Neural cell (in vitro differentiated cells): ENCODE data around the gene ARHGAP10.

Experiments
- POLR2AphosphoS5 ChIP-seq: IDR thresholded peaks from 2 replicates; pipeline ENCODE4 v1.6.1; 2012
- RAD21 ChIP-seq: fragments of 450-650 bp; conservative IDR thresholded peaks from 2 replicates; pipeline ENCODE4 v1.6.1; 2014; ENCODE audit warnings: antibody characterized with exemption, mild to moderate bottlenecking, moderate library complexity
- TF ChIP-seq, protein P1 (sequence below): IDR thresholded peaks from 2 replicates; pipeline ENCODE4 v1.6.1; 2012; ENCODE audit warnings: borderline replicate concordance
- TF ChIP-seq, protein P2 (sequence below): fragments of 450-650 bp; IDR thresholded peaks from 2 replicates; pipeline ENCODE4 v1.5.1; 2014; ENCODE audit warnings: antibody characterized with exemption, mild to moderate bottlenecking, moderate library complexity; ENCODE audit not compliant: poor library complexity, severe bottlenecking

DNA sequence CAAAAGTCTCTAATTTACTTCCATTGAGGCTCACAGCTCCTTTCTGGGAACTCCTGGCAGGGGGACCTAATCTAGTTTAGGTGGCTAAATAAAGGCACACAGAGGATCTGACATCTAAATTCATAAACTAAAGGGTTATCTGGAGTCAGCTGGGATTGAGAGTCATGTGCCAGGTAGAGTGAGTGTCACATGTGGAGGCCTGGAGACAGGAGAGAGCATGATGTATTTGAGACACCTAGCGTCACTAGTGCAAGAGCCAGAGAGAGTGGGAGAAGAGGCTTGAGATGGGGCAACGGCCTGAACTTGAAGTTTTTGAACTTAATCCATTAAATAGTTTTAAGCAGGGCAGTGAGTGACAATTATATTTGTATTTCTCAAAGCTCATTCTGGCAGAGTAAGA lies 152.6 kb downstream of the ARHGAP10 start:
- TF ChIP-seq, protein P1, sequence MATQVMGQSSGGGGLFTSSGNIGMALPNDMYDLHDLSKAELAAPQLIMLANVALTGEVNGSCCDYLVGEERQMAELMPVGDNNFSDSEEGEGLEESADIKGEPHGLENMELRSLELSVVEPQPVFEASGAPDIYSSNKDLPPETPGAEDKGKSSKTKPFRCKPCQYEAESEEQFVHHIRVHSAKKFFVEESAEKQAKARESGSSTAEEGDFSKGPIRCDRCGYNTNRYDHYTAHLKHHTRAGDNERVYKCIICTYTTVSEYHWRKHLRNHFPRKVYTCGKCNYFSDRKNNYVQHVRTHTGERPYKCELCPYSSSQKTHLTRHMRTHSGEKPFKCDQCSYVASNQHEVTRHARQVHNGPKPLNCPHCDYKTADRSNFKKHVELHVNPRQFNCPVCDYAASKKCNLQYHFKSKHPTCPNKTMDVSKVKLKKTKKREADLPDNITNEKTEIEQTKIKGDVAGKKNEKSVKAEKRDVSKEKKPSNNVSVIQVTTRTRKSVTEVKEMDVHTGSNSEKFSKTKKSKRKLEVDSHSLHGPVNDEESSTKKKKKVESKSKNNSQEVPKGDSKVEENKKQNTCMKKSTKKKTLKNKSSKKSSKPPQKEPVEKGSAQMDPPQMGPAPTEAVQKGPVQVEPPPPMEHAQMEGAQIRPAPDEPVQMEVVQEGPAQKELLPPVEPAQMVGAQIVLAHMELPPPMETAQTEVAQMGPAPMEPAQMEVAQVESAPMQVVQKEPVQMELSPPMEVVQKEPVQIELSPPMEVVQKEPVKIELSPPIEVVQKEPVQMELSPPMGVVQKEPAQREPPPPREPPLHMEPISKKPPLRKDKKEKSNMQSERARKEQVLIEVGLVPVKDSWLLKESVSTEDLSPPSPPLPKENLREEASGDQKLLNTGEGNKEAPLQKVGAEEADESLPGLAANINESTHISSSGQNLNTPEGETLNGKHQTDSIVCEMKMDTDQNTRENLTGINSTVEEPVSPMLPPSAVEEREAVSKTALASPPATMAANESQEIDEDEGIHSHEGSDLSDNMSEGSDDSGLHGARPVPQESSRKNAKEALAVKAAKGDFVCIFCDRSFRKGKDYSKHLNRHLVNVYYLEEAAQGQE: no peak
- no peak for TF ChIP-seq POLR2AphosphoS5
- TF ChIP-seq, protein P2, sequence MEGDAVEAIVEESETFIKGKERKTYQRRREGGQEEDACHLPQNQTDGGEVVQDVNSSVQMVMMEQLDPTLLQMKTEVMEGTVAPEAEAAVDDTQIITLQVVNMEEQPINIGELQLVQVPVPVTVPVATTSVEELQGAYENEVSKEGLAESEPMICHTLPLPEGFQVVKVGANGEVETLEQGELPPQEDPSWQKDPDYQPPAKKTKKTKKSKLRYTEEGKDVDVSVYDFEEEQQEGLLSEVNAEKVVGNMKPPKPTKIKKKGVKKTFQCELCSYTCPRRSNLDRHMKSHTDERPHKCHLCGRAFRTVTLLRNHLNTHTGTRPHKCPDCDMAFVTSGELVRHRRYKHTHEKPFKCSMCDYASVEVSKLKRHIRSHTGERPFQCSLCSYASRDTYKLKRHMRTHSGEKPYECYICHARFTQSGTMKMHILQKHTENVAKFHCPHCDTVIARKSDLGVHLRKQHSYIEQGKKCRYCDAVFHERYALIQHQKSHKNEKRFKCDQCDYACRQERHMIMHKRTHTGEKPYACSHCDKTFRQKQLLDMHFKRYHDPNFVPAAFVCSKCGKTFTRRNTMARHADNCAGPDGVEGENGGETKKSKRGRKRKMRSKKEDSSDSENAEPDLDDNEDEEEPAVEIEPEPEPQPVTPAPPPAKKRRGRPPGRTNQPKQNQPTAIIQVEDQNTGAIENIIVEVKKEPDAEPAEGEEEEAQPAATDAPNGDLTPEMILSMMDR: no peak
- TF ChIP-seq RAD21: no peak
